ENCODE measurements around the gene DDX31. TPM values are rescaled to one million over a fixed set of nuclear protein-coding genes. Genes with fewer than 3 reads are reported as not detected.

DDX31 gene
- total RNA-seq, 1 donor from 2014 or later = 15.8 TPM

DNA sequence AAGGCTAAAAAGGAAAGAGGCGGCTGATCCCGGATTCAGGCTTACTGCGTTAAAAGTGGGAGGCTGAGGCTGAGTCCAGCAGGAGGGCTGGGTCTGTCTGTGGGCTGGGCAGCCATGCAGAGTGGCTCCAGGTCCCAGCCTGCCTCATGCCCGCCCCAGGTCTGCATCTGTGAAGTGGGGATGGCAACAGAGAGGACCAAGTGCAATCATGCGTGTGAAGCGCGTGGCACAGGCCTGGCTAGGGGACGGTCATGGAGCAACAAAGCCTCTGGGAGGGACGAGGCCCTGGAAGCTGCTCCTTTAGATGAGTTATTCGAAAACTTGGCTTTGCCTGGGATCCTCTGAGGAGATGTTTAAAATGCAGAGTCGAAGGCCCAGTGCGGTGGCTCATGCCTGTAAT is 117.7 kb downstream of the DDX31 start:
- no peak for DNase-seq (ENCODE audit: low read depth)
- TF ChIP-seq, protein P1, sequence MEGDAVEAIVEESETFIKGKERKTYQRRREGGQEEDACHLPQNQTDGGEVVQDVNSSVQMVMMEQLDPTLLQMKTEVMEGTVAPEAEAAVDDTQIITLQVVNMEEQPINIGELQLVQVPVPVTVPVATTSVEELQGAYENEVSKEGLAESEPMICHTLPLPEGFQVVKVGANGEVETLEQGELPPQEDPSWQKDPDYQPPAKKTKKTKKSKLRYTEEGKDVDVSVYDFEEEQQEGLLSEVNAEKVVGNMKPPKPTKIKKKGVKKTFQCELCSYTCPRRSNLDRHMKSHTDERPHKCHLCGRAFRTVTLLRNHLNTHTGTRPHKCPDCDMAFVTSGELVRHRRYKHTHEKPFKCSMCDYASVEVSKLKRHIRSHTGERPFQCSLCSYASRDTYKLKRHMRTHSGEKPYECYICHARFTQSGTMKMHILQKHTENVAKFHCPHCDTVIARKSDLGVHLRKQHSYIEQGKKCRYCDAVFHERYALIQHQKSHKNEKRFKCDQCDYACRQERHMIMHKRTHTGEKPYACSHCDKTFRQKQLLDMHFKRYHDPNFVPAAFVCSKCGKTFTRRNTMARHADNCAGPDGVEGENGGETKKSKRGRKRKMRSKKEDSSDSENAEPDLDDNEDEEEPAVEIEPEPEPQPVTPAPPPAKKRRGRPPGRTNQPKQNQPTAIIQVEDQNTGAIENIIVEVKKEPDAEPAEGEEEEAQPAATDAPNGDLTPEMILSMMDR (IDR thresholded peaks at IDR 0.05; ENCODE audit: insufficient read depth, low read length, severe bottlenecking) = no peak
- H3K36me3 ChIP-seq (ENCODE audit: control insufficient read depth, insufficient read depth, low read length) = no peaks in the 10 kb centered on the region
- H3K27me3 ChIP-seq (ENCODE audit: control insufficient read depth, insufficient read depth, low read length) = no peaks in the 10 kb centered on the region
- no peak for FAIRE-seq
- no peak overlapping the region for H3K4me3 ChIP-seq (ENCODE audit: low read depth, low read length)

DNA sequence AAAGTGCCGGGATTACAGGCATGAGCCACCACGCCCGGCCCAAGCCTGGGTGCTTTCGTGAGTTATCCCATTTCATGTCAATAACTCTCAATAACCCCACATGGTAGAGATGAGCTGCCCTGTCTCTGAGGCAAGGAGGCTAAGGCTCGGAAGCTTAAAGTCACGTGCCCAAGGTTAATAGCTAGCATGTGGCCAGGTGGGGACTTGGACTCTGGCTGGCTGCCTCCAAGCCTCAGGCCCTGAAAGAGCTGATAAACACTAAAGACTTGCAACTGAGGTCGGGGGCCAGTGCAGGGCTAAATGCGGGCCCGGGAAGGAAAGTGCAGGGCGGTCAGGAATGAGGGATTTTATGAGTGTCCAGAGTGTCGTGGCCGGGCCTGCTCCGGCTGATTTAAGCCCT is 118.2 kb downstream of the DDX31 start:
- H3K36me3 ChIP-seq (ENCODE audit: control insufficient read depth, insufficient read depth, low read length) = no peaks in the 10 kb centered on the region
- H3K4me3 ChIP-seq (ENCODE audit: low read depth, low read length) = no peak overlapping the region
- FAIRE-seq (no peak), DNase-seq (ENCODE audit: low read depth) (no peak)
- TF ChIP-seq, protein P1 (IDR thresholded peaks at IDR 0.05; ENCODE audit: insufficient read depth, low read length, severe bottlenecking) = no peak
- H3K27me3 ChIP-seq (ENCODE audit: control insufficient read depth, insufficient read depth, low read length) = peaks cover 3% of the 10 kb centered on the region

DNA sequence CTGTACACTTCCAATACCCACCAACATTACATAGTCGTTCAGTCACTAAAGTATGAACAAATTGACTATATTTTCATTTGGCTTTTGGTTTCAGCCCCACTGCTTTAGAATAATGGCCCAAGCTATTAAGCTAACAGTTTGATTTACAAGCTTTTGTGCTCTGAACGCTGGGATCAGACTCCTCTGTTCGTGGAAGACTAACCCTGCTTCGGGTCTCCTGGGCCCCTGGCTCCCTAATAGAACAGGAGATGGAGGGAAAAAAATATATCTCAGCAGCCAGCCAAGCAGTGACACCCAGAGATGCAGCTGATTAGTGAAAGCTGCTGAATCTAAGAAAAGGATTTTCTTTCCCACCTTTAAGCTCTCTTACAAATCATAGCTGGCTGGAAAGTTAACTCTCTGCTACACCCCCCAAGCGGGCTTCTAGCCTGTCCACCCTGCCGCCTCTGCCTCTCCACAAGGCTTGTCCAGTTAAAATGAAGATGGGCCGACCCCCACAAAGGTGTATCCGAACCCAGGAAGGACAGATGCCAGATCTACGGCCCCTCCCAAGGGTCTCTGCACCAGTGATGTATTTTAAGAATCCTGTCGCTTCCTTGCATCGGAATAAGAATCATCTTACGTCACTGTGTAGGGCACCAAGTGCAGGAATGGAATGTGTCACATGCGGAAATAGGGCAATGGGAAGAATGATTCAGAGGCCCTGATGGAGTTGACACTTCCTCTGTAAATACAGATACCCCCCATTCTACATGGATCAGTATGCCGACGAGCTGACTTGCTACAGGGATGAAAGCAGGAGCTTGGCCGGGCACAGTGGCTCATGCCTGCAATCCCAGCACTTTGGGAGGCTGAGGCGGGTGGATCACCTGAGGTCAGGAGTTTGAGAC is 120.8 kb downstream of the DDX31 start:
- FAIRE-seq (no peak), DNase-seq (ENCODE audit: low read depth) (peak; percentile 12)
- TF ChIP-seq, protein P1 (IDR thresholded peaks at IDR 0.05; ENCODE audit: insufficient read depth, low read length, severe bottlenecking) = no peak
- H3K4me3 ChIP-seq (ENCODE audit: low read depth, low read length) = no peak overlapping the region
- H3K36me3 ChIP-seq (ENCODE audit: control insufficient read depth, insufficient read depth, low read length) = no peaks in the 10 kb centered on the region
- H3K27me3 ChIP-seq (ENCODE audit: control insufficient read depth, insufficient read depth, low read length) = peaks cover 11% of the 10 kb centered on the region

DNA sequence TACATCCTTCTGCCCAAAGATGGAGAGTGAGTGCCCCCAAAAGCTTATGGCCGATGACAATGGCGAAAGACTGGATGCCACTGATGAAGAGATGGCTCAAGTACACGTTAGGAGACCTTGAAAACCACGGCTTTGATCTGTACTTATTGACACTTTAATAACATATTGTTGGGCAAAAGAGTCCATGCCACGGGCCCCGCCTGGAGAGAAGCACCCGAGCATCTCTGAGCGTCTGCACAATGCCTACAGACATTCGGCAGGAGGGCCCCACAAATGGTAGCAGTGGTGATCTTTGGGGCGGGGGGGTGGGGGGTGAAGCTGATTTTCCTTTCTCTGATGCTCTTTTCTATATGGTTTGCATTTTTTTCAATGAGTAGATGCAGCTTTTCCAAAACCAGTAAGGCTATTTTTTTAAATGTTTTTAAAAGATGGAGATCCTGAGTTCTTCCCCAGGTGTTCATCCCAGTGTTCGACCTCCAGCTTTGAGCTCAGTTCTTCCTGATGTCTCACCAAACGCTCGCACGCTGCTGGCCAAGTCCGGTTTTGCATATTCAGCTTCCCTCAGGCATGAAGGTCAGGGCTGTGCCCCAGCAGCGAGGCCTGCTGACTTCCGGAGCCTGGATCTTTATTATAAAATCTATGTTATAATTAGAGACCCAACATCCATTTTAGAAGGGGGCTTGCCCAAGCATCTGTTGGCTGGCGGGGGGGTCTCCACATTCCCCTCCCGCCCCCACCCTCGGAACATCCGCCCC is 121.6 kb downstream of the DDX31 start:
- no peak for DNase-seq (ENCODE audit: low read depth)
- no peak for FAIRE-seq

DNA sequence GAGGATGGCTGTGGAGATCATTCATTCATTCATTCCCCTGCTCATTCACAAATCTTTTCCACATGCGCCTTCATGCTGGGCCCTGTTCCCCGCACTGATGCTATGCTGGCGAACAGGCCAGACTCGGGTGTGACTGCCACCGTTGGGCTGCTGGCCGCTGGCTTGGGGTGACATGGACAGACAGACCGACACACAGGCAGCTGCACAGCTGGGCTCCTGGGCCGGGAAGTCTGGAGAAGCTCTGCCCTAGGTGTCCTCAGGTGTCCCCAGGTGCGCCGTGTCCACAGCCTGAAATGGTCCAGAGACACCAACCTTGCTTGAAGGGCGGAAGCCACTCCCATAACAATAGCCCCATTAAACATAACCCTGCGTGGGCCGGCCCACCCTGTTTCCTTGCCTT is 122.3 kb downstream of the DDX31 start:
- DNase-seq (ENCODE audit: low read depth) = no peak
- Histone ChIP-seq H3K4me3 (ENCODE audit: low read depth, low read length) (no peak overlapping the region), H3K36me3 (ENCODE audit: control insufficient read depth, insufficient read depth, low read length) (no peaks in the 10 kb centered on the region), H3K27me3 (ENCODE audit: control insufficient read depth, insufficient read depth, low read length) (peaks cover 17% of the 10 kb centered on the region)
- no peak for FAIRE-seq
- TF ChIP-seq, protein P1 (IDR thresholded peaks at IDR 0.05; ENCODE audit: insufficient read depth, low read length, severe bottlenecking) = no peak

More for the DNA sequence above, 121.6 kb downstream of the DDX31 start:
- TF ChIP-seq, protein P1 (IDR thresholded peaks at IDR 0.05; ENCODE audit: insufficient read depth, low read length, severe bottlenecking) = no peak
- no peak overlapping the region for H3K4me3 ChIP-seq (ENCODE audit: low read depth, low read length)
- H3K27me3 ChIP-seq (ENCODE audit: control insufficient read depth, insufficient read depth, low read length) = peaks cover 17% of the 10 kb centered on the region
- H3K36me3 ChIP-seq (ENCODE audit: control insufficient read depth, insufficient read depth, low read length) = no peaks in the 10 kb centered on the region
